Stimulated activated CD4-positive, alpha-beta T cell treated with anti-CD3 and anti-CD28 coated beads, Interleukin-4, amount 100 ng/mL, for 4 hours (primary cell): Measurements from ENCODE around the gene USP31.

Source experiments
- DNase-seq, 2 experiments: peaks; one replicate each; pipeline ENCODE4 v3.0.0-alpha.2; 2020

Gene USP31

DNA sequence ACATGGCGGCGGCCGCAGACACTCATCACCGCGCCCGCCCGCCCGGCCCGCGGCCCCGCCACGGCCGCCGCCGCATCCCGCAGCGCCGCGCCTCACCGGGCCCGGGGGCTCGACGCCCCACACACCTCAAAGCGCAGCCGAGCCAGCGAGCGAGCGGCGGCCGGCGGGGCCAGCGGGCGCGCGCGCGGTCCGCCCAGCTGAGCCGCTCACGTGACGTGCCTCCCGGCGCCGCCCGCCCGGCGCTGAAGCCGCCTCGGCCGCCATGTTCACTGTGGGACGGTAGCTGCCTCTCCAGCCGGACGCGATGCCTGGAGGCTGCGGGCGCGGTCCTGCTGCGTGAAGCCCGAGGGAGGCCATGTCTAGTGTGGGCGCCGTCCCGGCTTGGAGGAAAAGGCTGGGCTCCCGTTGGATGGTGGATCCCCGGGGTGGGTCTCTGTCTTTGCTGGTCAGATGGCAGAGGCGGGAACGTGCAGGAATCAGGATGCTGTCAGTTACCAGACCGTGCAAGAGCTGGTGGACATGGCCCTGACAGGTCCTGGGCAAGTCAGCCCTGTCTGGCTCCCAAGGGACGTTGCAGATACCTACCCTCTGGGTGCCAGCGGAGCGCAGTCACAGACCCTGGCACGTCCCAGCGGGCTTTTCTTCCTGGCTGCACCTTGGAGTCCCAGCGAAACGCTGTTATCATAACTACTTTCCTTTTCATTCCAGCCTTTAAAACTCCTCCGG lies at the start of gene USP31:
TSS of gene USP31 (minus strand) at position 186 of the 726 bp plus-strand sequence. CDS start at position 4, 182 bp downstream.
- DNase-seq: peak; percentile 89

DNA sequence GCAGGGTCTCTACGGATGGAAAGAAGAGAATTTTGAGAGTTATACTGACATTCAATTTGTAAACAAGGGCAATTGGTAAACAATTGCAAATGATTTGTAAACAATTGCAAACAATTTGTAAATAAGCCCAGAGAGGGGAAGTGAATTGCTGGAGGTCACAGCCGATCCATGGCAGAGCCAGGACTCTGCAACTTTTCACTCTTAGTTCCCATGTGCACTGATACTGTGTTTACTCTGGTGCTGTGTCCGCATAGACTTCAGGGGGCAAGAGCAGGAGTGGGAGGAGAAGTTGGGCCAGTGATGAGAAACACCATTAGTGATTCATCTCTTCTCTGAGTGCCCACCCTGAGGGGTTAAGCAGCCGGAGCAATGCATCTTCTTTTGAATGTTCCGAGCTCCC lies 47.3 kb upstream of the USP31 start:
- no peak for DNase-seq

- DNase-seq: no peak
Measured at GRCh38 chr16:23195366-23195978, 46.2 kb upstream of the USP31 start.

- no peak for DNase-seq
Measured at GRCh38 chr16:23194497-23195221, 45.4 kb upstream of the USP31 start.

- no peak for DNase-seq
Measured at GRCh38 chr16:23188911-23189310, 39.7 kb upstream of the USP31 start.

DNA sequence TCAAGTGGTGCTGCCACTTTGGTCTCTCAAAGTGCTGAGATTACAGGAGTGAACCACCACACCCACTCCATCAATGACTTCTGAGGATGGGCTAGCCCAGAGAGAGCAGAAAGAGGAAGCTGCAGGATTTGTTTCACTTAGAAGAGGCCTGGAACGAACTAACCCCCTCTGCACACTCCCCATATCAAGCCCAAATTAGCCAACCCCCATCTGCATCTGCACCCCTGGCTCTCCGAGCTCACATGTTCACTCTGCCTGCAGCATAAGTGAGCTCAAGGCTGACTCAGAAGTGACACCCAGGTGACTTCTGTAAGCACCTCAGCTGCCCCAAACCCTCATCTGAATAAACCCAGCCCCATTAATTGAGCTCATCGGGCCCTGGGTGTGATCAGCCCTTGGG lies 38.1 kb upstream of the USP31 start:
- no peak for DNase-seq

- no peak for DNase-seq
Measured at GRCh38 chr16:23186171-23186570, 36.9 kb upstream of the USP31 start.

DNA sequence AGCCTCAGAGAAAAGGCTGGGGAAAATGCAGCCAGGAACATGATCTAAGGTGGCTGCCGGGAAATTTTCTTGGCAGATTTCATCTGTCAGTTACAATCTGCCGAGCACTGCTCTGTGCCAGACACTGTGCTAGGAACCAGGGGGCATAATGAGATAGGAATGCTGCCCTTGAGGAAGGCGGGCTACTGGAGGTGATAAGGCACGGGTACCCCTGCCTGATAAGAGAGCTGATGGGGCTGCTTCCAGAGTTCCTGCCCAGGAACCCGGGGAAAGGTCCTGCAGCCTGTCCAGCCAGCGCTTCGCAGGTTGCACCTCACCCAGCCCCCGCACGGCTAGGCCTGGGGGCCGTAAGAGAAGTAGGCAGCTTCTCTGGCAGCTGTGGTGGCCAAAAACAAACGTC lies 36.4 kb upstream of the USP31 start:
- no peak for DNase-seq

- no peak for DNase-seq
Measured at GRCh38 chr16:23183543-23183862, 34.3 kb upstream of the USP31 start.

GRCh38 chr16:23182679-23183542 lies 33.7 kb upstream of the USP31 start, which contains the start of gene SCNN1G:
Gene SCNN1G, plus strand, starts transcription at chr16:23182745. Its CDS starts 3,527 bp downstream, at chr16:23186272.
- DNase-seq: no peak

- DNase-seq: peak; percentile 59 to 60
Measured at GRCh38 chr16:23182206-23182678, 33.0 kb upstream of the USP31 start.

GRCh38 chr16:23181506-23181905 lies 32.3 kb upstream of the USP31 start:
- DNase-seq: no peak

DNA sequence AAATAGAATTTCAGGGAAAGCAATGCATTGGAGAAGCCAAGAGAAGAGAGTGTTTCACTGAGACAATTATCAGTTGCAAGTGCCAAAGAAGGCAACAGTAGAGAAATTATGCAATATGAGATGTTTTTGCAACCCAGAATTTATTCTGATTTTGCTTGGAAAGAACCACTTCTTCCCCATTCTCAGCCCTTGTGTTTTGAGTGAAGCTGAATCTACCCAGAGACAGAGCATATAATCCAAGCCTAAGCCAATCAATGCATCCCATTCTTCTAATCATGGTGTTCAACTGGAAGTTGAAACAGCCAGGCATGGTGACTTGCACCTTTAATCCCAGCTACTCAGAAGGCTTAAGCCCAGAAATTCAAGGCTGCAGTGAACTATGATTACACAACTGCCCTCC lies 26.4 kb upstream of the USP31 start:
- DNase-seq: no peak

GRCh38 chr16:23174622-23175021 lies 25.4 kb upstream of the USP31 start:
- no peak for DNase-seq

DNA sequence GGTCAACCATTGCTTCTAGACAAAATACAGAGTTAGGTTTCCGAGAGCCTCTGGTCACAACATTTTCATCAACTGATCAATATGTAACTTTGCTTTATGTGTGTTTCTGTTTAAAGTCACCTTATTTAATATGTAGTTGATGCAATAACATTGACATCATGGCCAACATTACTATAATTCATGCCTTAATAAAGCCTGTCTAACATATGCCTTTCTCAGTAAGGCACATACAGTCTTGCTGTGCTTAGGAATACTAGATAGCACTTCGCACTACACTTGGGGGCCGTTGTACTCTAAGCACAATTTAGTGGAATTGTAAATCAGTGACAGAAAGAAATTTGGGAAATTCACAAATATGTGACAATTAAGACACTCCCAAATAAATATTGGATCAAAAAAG lies 23.7 kb upstream of the USP31 start:
- DNase-seq: no peak

GRCh38 chr16:23172583-23172982 lies 23.3 kb upstream of the USP31 start:
- no peak for DNase-seq

DNA sequence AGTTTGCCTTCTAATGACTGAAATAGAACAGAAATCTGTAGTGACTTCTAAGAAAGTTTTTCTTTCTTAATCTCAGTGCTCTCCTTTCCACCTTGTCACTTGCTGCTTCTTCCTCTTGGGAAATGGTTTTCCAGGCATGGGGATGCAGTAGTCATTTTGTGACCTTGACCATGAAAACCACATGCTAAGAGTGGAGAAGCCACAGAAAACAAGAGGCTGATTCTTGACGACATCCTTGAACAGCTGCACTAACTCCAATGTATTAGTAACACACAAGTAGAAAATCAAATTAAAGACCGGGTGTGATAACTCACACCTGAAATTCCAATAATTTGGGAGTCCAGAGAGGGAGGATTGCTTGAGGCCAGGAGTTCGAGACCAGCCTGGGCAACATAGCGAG lies 15.5 kb upstream of the USP31 start:
- no peak for DNase-seq

- no peak for DNase-seq
Measured at GRCh38 chr16:23163921-23164320, 14.7 kb upstream of the USP31 start.

DNA sequence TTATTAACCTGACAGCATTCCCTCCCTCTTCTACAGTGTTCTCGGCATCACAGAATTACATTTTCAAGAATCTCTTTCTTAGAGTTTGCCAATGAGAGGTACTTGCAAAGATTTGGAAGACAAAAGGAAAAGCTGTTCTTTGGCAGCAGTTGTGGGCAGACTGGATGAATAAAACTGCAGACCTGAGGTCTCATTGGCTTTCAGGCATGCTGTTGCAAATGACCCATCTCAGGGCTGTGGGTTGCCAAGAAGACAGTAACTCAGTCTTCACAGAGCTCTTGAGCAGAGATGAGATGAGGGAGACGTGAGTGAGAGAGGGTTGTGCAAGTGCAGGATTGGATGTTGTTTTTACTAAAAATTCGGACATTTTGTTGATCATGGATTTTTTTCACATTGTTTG lies 11.3 kb upstream of the USP31 start:
- DNase-seq: no peak

DNA sequence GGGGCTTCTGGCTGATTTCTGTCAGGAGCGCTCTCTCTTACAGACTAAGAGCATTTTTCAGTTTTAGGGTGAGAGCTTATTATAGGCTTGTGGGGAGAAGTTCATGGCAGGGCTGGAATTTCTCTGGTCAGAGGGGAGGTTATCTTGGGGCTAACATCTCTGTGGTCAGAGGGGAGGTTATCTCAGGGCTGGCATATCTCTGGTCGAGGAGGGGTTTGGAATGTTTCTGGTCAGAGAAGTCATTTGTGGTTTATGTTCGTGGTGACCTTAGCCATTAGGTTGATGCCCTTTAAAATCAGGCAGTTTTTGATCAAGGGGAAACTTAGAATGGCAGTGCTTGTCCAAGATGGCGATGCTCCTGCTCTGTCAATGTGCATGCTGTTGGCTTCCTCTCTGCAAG lies 10.8 kb upstream of the USP31 start:
- DNase-seq: no peak

GRCh38 chr16:23158114-23158513 lies 8.9 kb upstream of the USP31 start:
- no peak for DNase-seq

- DNase-seq: no peak
Measured at GRCh38 chr16:23156946-23157460, 7.8 kb upstream of the USP31 start.

DNA sequence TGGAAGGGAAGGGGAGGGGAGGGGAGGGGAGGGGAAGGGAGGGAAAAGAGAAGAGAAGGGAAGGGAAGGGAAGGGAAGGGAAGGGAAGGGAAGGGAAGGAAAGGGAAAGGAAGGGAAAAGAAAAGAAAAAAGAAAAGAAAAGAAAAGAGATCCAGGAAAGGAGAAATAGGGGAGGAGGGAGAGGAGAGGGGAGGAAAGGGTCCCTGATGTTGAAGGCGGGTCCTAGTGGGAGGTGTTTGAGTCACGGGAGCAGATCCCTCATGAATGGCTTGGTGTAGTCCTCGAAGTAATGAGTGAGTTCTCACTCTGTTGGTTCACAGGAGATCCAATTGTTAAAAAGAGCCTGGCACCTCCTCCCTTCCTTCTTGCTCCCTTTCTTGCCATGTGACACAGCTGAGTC lies 6.9 kb upstream of the USP31 start:
- DNase-seq: no peak
